ENCODE data around the gene C3. TPM values are rescaled to one million over a fixed set of nuclear protein-coding genes. Genes with fewer than 3 reads are reported as not detected.

The C3 gene
- total and polyA plus RNA-seq, 2 experiments from 2014 or later: 0.39 to 1.6 TPM

- Histone ChIP-seq H3K4me1 (ENCODE audit: low read depth) (no peaks in the 10 kb centered on the region), H3K27me3 (no peaks in the 10 kb centered on the region), H3K27ac (no peak overlapping the region), H3K36me3 (no peaks in the 10 kb centered on the region), H3K4me3 (no peak overlapping the region), H3K9me3 (ENCODE audit: low read depth) (no peaks in the 10 kb centered on the region)
- no peak for DNase-seq (ENCODE audit: low read depth in 1 of 2, low spot score in 1 of 2)
- TF ChIP-seq CTCF (IDR thresholded peaks at IDR 0.05; ENCODE audit: low read depth, low read length): no peak
Observed at GRCh38 chr19:6692027-6692426, 28.4 kb downstream of the C3 start.

- no peaks in the 10 kb centered on the region for H3K27me3 ChIP-seq
- H3K4me1 ChIP-seq (ENCODE audit: low read depth): no peaks in the 10 kb centered on the region
- TF ChIP-seq CTCF (IDR thresholded peaks at IDR 0.05; ENCODE audit: low read depth, low read length): no peak
- no peak overlapping the region for H3K27ac ChIP-seq
- H3K36me3 ChIP-seq: no peaks in the 10 kb centered on the region
- H3K9me3 ChIP-seq (ENCODE audit: low read depth): no peaks in the 10 kb centered on the region
- no peak overlapping the region for H3K4me3 ChIP-seq
- no peak for DNase-seq (ENCODE audit: low read depth in 1 of 2, low spot score in 1 of 2)
Observed at GRCh38 chr19:6691342-6691741, 29.1 kb downstream of the C3 start.

GRCh38 chr19:6690160-6690885 lies 30.1 kb downstream of the C3 start:
- no peak for DNase-seq (ENCODE audit: low read depth in 1 of 2, low spot score in 1 of 2)
- Histone ChIP-seq H3K9me3 (ENCODE audit: low read depth) (no peaks in the 10 kb centered on the region), H3K4me1 (ENCODE audit: low read depth) (no peaks in the 10 kb centered on the region), H3K36me3 (no peaks in the 10 kb centered on the region), H3K27me3 (no peaks in the 10 kb centered on the region), H3K27ac (no peak overlapping the region), H3K4me3 (no peak overlapping the region)
- no peak for TF ChIP-seq CTCF (IDR thresholded peaks at IDR 0.05; ENCODE audit: low read depth, low read length)

- Histone ChIP-seq H3K27me3 (no peaks in the 10 kb centered on the region), H3K36me3 (no peaks in the 10 kb centered on the region), H3K4me1 (ENCODE audit: low read depth) (no peaks in the 10 kb centered on the region), H3K9me3 (ENCODE audit: low read depth) (no peaks in the 10 kb centered on the region), H3K27ac (no peak overlapping the region), H3K4me3 (no peak overlapping the region)
- TF ChIP-seq CTCF (IDR thresholded peaks at IDR 0.05; ENCODE audit: low read depth, low read length): no peak
- no peak for DNase-seq (ENCODE audit: low read depth in 1 of 2, low spot score in 1 of 2)
Observed at GRCh38 chr19:6687114-6687513, 33.3 kb downstream of the C3 start.

- no peaks in the 10 kb centered on the region for H3K4me1 ChIP-seq (ENCODE audit: low read depth)
- H3K9me3 ChIP-seq (ENCODE audit: low read depth): no peaks in the 10 kb centered on the region
- DNase-seq (ENCODE audit: low read depth in 1 of 2, low spot score in 1 of 2): no peak
Observed at GRCh38 chr19:6686628-6686975, 33.8 kb downstream of the C3 start.

More at GRCh38 chr19:6686628-6686975, 33.8 kb downstream of the C3 start:
- Histone ChIP-seq H3K27me3 (no peaks in the 10 kb centered on the region), H3K27ac (no peak overlapping the region), H3K4me3 (no peak overlapping the region), H3K36me3 (no peaks in the 10 kb centered on the region)
- TF ChIP-seq CTCF (IDR thresholded peaks at IDR 0.05; ENCODE audit: low read depth, low read length): no peak

Measured in cardiac muscle cell (in vitro differentiated cells and primary cell).